ENCODE data around the gene CCDC17.
"Not testable (repeated sequence)": the region's sequence is repeated elsewhere in the genome, so short reads cannot be mapped to it uniquely, and the experiment has no call there.

The CCDC17 gene

GRCh38 chr1:45621501-45621836, 2.4 kb downstream of the CCDC17 start:
- no peak for DNase-seq

GRCh38 chr1:45620588-45621500, 3.0 kb downstream of the CCDC17 start:
- DNase-seq: no peak

GRCh38 chr1:45619149-45619921, 4.5 kb downstream of the CCDC17 start:
- no peak for DNase-seq

GRCh38 chr1:45617618-45618017, 6.2 kb downstream of the CCDC17 start:
- DNase-seq: no peak

- no peak for DNase-seq
Measured at GRCh38 chr1:45615885-45616284, 8.0 kb downstream of the CCDC17 start.

- DNase-seq: no peak
Measured at GRCh38 chr1:45612941-45613579, 10.8 kb downstream of the CCDC17 start.

GRCh38 chr1:45610589-45611226, 13.1 kb downstream of the CCDC17 start:
- no peak for DNase-seq

GRCh38 chr1:45608175-45609156, 15.4 kb downstream of the CCDC17 start:
- DNase-seq: no peak

- DNase-seq: no peak
Measured at GRCh38 chr1:45607404-45608074, 16.3 kb downstream of the CCDC17 start.

- no peak for DNase-seq
Measured at GRCh38 chr1:45604239-45604638, 19.6 kb downstream of the CCDC17 start.

GRCh38 chr1:45596765-45597164, 27.1 kb downstream of the CCDC17 start:
- DNase-seq: not testable (repeated sequence)

- DNase-seq: no peak
Measured at GRCh38 chr1:45594412-45594811, 29.4 kb downstream of the CCDC17 start.

- no peak for DNase-seq
Measured at GRCh38 chr1:45589861-45590260, 34.0 kb downstream of the CCDC17 start.

- DNase-seq: no peak
Measured at GRCh38 chr1:45586769-45587168, 37.1 kb downstream of the CCDC17 start.

GRCh38 chr1:45585496-45586075, 38.3 kb downstream of the CCDC17 start:
- no peak for DNase-seq

- no peak for DNase-seq
Measured at GRCh38 chr1:45585110-45585426, 38.8 kb downstream of the CCDC17 start.

- DNase-seq: peak; percentile 78
Measured at GRCh38 chr1:45584351-45585109, 39.3 kb downstream of the CCDC17 start.

- peak; percentile 60 for DNase-seq
Measured at GRCh38 chr1:45583666-45584350, 40.0 kb downstream of the CCDC17 start, which contains the start of gene NASP. NASP (plus strand) TSS chr1:45584041; CDS start chr1:45584147, 106 bp downstream.

GRCh38 chr1:45583264-45583665, 40.6 kb downstream of the CCDC17 start:
- peak; percentile 65 for DNase-seq

Measured in activated gamma-delta T cell (primary cell).